ENCODE data around the gene MCF2L.

- no peak for TF ChIP-seq POLR2A (IDR thresholded peaks at IDR 0.05; ENCODE audit: low read depth, low read length)
- no peak for TF ChIP-seq POLR2AphosphoS5 (IDR thresholded peaks at IDR 0.05; ENCODE audit: low read depth, low read length)
- no peak for TF ChIP-seq TAF1 (IDR thresholded peaks at IDR 0.05; ENCODE audit: borderline replicate concordance, low read depth, low read length)
These were observed 161.1 kb downstream of the MCF2L start for GRCh38 chr13:113129921-113130750.
